Ramos (cell line): ENCODE data around the gene DHRS12.

Experiments used
- in situ Hi-C: fragments of 300-500 bp; cut with MboI; formaldehyde crosslinking; loops from one replicate; pipeline ENCODE4 v1.14.3; 2022; ENCODE audit warnings: low sequenced_read_pairs; ENCODE audit not compliant: unreplicated experiment

The DHRS12 gene

DNA sequence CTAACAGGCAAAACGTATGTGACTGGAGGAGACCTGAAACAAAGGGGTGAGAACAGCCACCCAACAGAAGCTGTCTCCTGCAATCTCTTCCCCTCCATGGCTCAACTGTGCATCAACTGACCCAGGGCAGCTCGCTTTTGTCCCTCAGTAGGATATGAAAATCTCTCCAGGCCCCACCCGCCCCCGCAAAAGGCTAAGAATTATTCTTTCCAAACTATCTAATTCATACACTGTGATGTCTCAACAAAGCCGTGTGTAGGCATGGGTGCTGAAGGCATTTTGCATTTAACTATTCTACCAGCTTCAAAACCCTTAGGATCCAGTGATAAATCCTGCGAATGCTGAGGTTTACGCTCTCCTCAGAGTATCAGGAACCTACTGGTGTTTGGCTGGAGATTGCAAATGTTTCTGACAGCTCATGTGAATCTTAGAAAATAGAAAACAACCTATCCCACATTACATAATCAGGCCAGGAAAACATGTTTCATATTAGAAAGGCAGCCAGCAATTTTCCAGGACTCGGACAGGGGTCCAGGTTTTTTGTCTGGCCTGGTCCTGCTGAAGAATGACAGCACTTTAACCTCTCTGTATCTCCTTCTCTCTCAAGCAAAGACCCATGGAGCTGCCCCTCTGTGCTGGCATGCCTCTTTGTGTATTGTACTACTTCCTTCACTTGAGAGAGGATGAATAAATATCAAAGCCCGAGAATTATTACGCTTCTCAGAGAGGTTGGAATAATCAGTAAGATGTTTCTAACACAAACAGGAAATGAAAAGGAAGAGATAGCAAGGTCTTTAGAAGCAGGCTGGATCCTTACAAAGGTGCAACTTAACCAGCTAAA, 17.3 kb downstream of the DHRS12 start:
- in situ Hi-C loops, result loop anchor here (25.0 kb wide), 2 partner anchors 99 to 199 kb away; partner anchors contain the start of gene WDFY2

DNA sequence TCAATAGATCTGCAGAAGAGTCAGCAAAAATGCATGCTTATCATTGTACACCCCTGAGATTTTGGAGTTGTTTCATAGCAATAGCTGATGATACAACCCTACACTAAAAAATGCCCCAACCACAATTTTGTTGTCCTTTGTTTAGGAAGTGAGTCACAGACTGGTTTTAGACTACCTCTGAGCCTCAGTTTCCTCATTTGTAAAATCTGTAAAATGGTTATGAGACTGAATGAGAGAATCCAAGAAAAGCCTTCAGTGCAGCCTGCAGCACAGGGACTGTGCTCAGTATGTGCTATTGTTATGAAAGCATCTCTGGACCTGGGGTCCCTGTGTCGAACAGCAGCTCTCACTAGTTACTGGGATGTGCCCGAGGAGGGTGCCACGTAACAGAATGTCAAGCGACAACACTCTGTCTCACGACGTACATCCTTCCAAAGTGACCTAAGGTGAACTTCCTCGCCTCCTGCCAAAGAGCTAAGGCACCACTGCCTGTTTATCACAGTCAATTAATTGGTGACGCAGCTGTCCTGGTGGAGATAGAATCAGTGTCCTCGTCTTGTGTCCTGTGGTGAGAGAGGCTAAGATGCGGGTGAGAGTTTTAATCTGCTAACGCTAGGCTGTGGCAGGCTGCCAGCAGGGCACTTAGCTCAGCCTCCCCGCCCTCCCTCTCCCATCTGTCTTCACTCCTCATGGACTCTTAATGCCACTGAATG, 18.1 kb downstream of the DHRS12 start:
- in situ Hi-C loops, result loop anchor here (25.0 kb wide), 2 partner anchors 99 to 199 kb away; partner anchors contain the start of gene WDFY2

DNA sequence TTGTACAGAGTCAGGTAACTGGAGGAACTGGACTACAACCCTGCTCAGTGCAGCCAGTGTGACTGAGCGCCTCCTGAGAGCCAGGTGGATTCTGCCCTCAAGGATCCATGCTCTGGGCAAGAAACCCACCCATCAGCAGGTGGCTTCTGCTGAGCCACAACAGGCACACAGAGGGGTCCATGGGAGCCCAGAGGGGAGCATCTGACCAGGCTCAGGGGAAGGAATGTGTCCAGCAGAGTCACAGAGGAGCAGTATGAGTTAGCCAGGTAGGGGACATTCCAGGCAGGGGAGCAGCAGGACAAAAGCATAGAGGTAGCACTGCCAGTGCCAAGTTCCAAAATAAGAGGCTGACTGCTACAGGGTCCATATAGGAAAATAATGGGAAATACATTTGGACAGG, 19.9 kb downstream of the DHRS12 start:
- in situ Hi-C loops, result loop anchor here (25.0 kb wide), 2 partner anchors 97 to 197 kb away; partner anchors contain the start of gene WDFY2

DNA sequence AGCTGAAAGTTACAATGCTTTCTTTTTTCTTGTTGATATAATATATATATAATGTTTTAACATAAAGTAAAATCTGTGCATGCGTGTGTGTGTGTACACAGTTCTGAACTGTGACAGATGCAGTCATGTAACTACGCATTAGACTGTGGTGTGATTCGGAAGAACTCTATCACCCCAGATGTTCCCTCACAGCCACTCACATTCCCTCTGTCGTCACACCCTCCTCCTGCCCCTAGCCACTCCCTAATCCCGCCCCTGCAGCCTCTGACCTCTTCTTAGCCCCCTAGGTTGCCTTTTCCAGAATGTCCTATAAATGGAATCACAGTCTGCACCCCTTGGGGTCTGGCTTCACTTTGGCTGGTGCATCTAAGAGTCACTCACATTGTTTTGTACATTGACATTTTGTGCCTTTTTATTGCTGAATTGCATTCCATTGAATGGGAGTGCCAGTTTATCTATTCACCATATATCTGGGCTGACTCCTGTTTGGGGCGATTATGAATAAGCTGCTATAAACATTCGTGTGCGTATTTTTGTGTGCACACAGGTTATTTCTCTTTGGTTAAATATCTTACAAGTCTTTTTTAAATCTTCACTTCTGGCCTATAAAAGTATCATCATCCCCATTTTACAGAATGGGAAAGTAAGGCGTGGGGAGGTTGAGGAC, 20.4 kb downstream of the DHRS12 start:
- in situ Hi-C loops, result loop anchor here (25.0 kb wide), 2 partner anchors 96 to 196 kb away; partner anchors contain the start of gene WDFY2

DNA sequence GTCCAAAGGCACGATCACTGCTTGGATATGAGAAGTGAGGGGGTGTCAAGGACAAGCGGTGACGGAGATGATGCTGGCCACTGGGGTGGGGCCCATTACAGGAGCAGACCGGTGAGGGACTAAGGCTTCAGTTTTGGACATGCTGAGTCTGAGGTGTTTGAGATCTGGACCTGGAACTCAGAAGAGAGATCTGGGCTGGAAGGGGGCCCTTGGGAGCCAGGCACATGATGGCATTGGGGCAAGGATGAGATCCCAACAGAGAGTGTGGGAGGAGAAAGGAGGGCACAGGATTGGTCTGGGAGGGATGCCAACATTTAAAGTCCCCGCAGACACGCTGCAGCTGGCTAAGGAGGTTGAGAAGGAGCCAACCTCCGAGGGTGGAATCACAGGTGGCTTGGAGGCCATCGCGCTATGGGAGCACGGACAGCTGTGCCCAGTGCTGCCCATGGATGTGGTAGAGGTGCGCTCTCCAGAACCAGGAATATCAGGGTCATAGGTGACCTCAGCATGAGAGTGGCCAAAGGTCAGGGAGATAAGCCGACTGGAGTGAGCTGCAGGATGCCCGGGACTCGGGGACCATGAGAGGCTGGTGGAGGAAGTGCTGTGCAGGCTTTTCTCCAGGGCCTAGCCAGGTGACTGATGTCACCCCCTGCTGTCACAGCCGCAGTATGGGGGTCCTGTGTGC, 21.8 kb downstream of the DHRS12 start:
- in situ Hi-C loops, result loop anchor here (25.0 kb wide), 2 partner anchors 95 to 195 kb away; partner anchors contain the start of gene WDFY2

DNA sequence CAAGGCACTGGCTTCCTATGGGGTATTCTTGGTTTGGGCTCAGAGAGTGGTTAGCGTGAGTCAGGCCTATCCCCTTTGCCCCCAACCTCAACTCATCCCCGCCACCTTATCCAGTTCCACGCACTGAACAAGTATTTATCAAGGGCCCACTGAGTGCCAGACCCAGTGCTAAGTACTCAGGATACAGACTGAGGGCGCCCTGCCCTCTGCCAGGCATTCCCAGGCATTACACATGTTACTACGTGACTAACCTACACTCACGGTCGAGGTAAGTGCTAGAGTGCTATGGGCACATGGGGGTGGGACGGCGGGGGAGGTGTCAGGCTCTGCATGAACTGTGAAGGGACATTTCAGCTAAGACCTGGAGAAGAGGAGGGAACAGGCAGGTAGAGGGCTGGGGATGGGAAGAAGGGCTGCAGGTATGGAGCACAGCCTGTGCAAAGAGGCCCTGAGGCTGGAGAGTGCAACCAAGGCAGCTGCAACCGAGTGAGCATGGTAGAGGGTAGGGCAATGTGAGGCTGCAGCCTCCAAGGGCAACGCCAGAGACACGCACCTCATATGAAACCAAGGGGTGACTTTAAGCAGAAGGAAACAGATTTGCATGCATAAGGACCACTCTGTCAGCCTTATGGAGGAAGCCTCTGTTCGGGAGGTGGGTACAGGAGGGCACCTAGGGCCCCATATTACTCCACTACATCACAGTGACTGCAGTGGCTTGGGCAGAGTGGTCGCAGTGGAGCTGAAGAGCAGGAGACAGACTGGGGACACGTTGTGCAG, 22.5 kb downstream of the DHRS12 start:
- in situ Hi-C loops, result loop anchor here (25.0 kb wide), 2 partner anchors 94 to 194 kb away; partner anchors contain the start of gene WDFY2

DNA sequence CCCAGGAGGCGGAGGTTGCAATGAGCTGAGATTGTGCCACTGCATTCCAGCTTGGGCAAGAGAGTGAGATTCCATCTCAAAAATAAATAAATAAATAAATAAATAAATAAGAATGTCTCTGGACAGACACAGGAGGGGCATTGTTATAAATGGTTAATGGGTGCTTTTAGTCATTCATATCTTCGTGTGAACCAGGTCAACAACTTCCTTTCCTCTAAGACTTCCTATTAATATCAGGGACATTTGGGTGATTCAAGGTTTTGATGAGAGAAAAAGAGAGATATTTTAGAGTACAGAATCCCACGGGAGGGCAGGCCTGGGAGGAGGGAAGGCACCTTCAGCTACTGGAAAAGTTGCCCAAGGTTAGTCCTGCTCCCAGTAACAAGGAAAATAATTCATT, 23.9 kb downstream of the DHRS12 start:
- in situ Hi-C loops, result loop anchor here (25.0 kb wide), 2 partner anchors 93 to 193 kb away; partner anchors contain the start of gene WDFY2

DNA sequence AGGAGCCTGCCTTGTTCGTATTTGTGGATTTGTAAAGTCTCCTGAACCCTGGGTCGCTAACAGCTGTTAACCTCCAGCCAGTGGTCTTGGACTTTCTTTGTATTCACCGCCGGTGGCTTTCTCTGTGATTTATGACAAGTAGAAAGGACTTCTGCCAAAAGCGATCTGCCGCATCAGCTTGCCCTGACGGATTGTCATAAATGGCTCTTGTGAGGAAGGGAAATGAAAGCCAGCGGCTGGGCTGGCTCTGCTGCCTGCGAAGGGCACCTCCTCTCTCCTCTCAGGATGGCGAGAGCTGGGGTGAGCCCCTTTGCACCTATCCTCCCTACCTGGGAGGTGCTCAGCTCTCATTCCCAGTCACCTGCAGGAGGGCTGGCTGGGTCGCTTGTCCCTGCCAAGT, 25.6 kb downstream of the DHRS12 start:
- in situ Hi-C loops, result loop anchor here (25.0 kb wide), 2 partner anchors 91 to 191 kb away; partner anchors contain the start of gene WDFY2

DNA sequence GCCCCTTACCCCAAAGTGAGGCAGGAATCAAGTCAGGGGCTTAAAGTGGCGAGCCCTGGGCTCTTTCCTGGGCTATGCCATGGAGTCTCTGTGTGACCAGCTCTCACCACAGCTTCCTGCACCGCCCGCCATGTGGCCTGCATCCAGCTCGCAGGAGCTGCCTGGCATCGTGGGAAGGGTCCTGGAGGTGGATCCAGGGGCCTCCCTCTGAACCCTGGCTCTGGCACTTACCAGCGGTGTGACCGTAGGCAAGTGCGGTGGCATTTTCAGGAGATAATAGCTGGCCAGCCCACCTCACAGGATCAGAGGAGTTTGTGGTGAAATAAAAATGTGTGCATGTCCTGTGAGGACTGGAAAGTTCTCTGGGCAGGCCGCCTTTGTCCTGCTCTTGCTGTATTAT, 26.0 kb downstream of the DHRS12 start:
- in situ Hi-C loops, result loop anchor here (25.0 kb wide), 2 partner anchors 91 to 191 kb away; partner anchors contain the start of gene WDFY2

DNA sequence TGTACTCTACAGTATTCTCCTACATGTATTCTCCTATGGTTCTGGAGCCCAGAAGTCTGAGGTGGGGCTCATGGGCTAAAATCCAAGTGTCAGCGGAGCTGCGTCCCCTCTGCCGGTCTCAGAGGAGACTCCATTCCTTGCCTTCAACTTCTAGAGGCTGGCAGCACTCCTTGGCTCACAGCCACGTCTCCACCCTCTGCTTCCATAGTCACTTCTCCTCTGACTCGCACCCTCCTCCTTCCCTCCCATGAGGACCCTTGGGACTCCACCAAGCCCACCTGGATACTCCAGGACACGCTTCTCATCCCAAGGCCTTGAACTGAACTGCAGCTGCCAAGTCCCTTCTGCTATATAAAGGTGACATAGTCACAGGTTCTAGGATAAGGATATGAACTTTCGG, 27.8 kb downstream of the DHRS12 start:
- in situ Hi-C loops, result loop anchor here (25.0 kb wide), 2 partner anchors 89 to 189 kb away; partner anchors contain the start of gene WDFY2

DNA sequence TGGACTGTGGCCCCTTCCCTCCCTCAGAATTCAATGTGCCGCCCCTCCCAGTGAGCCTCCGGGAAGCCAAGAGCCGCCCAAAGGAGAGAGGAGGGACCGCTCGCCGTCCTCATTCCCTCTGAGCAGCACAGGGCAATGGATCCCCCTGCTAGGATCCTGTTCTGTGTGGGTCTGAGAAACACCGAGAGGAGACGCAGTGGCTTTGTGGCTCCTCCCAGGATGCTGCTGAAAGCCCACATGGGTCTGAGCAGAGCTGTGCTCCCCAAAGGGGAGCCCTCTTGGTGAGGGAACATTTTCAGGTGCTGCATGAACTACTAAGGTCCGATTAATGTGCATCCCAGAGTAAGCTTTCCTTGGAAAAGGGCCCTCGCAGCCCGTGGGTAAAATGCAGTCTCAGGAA, 30.4 kb downstream of the DHRS12 start:
- in situ Hi-C loops, result no loop called here

DNA sequence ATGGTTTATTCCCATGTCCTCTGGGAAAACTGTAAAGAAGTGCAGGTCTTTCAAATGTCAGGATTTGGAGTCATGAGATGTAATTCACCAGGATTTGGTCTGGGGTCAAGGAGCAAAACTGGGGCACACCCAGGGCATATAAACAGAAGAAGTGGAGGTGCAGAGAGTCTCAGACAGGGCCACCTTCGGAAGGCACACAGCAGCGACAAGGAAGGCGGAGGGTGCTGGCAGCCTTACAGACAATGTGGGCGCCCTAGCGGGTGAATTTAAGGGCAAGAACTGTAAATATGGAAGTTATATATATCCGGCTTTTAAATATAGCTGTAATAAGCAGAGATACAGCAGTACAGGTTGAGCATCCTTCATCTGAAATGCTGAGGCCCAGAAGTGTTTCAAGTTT, 31.2 kb downstream of the DHRS12 start:
- in situ Hi-C loops, result no loop called here

DNA sequence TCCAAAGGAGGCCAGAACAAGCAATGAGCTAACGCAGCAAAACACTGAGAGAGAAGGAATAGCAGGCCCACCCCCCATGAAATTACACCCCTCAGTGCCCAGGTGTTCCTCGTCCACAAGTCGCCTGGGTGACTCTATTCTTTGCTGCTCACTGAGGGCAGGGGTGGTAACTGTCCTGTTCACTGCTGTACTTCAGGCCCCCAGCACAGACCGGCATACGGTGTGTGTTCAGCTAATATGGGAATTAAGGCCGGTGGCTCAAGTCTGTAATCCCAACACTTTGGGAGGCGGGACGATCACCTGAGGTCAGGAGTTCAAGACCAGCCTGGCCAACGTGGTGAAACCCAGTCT, 31.9 kb downstream of the DHRS12 start:
- in situ Hi-C loops, result no loop called here

DNA sequence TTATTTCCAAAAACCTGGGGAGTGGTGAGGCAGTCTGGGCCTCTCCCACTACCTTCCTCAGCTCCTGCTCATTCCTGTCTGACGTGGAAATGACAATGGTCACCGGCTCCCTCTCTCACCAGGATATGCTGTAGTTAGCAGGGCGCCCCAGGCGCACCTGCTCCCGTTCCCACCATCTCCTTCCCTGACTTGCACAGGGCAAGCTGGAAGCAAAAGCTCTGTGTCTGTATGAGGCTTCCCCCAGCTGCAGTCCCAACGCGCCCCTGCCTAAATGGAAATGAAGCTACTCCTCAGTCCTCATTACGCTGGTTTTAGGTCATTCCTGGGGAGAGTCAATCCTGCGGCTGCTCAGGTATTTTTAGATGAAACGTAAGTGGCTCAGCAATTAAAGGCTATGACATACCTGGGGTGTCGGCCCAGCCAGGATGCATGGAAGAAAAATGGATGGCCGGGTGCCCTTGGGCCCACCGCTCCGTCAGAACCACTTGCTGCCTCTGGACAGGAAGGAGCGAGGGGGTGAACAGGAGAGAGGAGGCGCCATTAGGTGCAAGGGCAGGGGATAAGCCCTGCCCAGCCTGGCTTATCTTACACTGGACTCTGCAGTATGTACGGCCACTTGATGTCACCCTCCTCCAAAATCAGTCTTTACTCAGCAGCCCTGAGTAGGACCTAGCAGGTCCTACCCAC, 32.4 kb downstream of the DHRS12 start:
- in situ Hi-C loops, result no loop called here

DNA sequence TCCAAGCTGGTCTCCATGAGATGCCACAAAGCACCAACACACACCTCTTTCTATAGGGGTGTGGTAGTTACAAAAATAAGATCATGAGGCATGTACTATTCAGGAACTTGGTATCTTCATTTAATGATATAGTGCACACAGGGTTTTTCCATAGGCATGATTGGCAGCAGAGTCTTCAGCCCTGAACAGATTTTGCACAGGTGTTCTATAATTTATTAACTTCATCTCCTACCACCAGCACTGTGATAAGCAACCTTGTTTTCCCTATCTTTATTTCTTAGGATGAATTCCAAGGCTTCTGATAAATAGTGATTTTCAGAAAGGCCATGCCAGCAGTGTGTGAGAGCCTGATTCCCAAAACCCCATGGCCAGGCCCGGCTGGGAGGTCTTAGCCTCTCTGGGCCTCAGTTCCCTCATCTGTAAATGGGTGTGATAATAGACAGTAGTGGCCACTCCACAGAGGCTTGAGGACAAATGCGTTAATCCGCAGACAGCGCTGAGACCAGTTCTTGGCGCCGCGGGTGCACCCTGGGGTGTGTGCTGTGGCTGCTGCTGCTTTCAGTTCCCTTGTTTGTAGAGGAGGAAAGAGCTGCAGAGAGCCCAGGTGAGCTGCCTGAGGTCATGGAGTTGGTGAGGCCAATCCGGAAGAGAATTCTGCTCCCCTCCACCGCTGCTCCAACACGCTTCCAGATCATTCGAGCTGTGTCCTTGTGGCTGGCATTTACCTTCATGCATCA, 33.1 kb downstream of the DHRS12 start:
- in situ Hi-C loops, result no loop called here

DNA sequence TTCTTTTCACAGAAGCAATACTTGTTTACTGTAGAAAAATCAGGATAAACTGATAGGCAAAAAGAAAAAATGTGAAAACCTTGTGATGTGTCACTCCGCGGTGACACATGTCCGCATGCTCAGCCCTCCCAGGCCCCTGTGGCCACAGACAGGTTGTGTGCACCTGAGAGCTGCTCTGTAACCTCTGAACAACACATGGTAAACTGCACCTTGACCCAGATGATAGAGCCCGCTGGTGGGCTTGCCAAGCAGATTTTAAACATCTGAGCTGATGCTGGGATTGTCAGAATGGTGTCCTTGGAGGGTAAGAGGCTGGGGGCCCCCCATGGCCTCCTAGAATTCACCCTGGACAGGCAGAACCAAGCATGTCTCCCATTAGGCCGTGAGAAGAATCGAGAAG, 33.8 kb downstream of the DHRS12 start:
- in situ Hi-C loops, result no loop called here

DNA sequence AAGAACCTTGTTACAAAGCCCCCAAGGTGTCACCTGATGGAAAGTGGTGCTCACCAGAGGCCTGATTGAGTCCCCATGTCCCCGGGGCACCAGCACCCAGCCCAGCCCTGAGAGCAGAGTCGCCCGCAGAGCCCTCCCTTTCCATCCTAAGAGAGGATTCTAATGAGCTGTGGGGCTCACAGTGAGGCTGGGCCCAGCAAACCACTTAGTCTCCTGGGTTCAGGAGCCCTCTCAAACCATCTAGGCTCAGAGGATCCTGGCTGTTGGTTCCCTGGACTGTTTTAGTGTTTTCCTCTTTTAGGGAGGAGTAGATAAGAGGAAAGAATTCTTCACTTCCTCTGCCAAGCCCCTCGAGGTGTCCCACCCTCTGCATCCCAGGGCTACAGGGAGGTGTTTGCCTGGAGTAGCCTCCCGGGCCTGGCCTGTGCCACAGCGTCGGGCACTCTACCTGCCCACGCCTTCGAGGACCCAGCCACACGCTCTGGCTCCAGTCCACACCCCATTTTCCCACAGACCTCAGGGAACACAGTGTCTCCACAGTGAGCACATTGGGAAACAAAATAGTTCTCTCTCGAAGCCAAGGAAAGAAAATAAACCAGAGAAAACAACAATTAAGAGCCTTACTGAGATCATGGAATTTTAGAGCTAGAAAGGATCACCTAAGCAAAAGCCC, 34.4 kb downstream of the DHRS12 start:
- in situ Hi-C loops, result no loop called here
